Fibroblast of pulmonary artery (primary cell): Measurements from ENCODE around the gene ALG10.

Source experiments
- DNase-seq: peaks from one replicate; pipeline ENCODE4 v3.0.0-alpha.2; 2010; ENCODE audit warnings: low read depth
- H3K4me3 ChIP-seq: replicated peaks from 2 replicates; pipeline ENCODE4 v1.5.1; 2011; ENCODE audit warnings: low read depth, mild to moderate bottlenecking, control low read depth, low read length, moderate library complexity
- TF ChIP-seq, protein P1 (sequence below): IDR thresholded peaks from 2 replicates; pipeline ENCODE4 v1.5.1; 2011; ENCODE audit warnings: mild to moderate bottlenecking, control low read depth, low read length, inconsistent platforms; ENCODE audit errors: missing control alignments

Gene ALG10

DNA sequence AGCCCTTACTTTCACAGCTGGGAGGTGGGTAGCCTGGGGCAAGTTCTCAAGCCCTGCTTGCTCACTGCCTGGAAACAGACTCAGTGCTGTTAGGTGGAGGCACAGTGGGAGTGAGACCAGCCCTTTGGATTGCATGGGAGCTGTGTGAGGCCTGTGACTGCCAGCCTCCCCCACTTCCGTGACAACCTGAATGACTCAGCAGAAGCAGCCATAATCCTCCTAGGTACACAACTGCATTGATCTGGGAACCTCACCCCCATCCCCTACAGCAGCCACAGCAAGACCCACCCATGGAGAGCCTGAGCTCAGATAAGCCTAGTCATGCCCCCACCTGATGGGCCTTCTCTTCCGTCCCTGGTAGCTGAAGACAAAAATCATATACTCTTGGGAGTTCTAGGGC lies 26.4 kb downstream of the ALG10 start:
- DNase-seq = no peak
- TF ChIP-seq, protein P1, sequence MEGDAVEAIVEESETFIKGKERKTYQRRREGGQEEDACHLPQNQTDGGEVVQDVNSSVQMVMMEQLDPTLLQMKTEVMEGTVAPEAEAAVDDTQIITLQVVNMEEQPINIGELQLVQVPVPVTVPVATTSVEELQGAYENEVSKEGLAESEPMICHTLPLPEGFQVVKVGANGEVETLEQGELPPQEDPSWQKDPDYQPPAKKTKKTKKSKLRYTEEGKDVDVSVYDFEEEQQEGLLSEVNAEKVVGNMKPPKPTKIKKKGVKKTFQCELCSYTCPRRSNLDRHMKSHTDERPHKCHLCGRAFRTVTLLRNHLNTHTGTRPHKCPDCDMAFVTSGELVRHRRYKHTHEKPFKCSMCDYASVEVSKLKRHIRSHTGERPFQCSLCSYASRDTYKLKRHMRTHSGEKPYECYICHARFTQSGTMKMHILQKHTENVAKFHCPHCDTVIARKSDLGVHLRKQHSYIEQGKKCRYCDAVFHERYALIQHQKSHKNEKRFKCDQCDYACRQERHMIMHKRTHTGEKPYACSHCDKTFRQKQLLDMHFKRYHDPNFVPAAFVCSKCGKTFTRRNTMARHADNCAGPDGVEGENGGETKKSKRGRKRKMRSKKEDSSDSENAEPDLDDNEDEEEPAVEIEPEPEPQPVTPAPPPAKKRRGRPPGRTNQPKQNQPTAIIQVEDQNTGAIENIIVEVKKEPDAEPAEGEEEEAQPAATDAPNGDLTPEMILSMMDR = no peak
- no peak overlapping the region for H3K4me3 ChIP-seq

DNA sequence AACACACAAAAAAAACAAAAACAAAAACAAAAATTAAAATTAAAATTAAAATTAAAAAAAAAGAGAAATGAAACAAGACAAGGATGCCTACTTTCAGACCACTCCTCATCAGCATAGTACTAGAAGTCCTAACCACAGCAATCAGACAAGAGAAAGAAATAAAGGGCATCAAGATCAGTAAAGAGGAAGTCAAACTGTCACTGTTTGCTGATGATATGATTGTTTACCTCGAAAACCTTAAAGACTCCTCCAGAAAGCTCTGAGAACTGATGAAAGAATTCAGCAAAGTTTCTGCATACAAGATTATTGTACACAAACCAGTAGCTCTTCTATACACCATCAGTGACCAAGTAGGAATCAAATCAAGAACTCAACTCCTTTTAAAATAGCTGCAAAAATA lies 29.2 kb downstream of the ALG10 start:
- H3K4me3 ChIP-seq = no peak overlapping the region
- TF ChIP-seq, protein P1 = no peak
- DNase-seq = no peak

DNA sequence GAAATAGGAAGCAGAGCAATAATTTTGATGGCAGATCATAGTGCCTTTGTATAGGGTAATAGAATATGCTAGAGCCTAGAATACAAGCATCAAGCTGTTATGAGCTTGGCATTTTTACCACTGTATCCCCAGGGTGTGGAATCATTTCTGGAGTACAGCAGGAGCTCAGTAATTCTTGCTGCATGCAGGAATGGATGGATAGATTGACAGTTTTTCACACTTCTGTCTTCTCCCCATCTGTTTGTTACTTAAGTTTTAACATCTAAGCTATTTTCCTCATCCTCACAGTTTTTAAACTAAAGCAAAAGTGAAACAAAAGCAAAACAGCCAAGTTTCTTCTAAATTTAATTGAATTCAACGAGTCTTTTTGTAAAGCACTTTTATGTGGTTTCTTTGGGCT lies 32.6 kb downstream of the ALG10 start:
- TF ChIP-seq, protein P1 = no peak
- no peak overlapping the region for H3K4me3 ChIP-seq
- DNase-seq = no peak
